ENCODE data around the gene MYADML2. TPM values are rescaled to one million over a fixed set of nuclear protein-coding genes. Genes with fewer than 3 reads are reported as not detected.

Gene MYADML2
- total RNA-seq, 1 experiment from 2014 or later: 0.46 TPM

GRCh38 chr17:81924557-81925532 is 22.2 kb downstream of the MYADML2 start (continued):
- TF ChIP-seq, protein P1, sequence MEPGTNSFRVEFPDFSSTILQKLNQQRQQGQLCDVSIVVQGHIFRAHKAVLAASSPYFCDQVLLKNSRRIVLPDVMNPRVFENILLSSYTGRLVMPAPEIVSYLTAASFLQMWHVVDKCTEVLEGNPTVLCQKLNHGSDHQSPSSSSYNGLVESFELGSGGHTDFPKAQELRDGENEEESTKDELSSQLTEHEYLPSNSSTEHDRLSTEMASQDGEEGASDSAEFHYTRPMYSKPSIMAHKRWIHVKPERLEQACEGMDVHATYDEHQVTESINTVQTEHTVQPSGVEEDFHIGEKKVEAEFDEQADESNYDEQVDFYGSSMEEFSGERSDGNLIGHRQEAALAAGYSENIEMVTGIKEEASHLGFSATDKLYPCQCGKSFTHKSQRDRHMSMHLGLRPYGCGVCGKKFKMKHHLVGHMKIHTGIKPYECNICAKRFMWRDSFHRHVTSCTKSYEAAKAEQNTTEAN (CRISPR knock-in tag; IDR thresholded peaks at IDR 0.05): no peak

DNA sequence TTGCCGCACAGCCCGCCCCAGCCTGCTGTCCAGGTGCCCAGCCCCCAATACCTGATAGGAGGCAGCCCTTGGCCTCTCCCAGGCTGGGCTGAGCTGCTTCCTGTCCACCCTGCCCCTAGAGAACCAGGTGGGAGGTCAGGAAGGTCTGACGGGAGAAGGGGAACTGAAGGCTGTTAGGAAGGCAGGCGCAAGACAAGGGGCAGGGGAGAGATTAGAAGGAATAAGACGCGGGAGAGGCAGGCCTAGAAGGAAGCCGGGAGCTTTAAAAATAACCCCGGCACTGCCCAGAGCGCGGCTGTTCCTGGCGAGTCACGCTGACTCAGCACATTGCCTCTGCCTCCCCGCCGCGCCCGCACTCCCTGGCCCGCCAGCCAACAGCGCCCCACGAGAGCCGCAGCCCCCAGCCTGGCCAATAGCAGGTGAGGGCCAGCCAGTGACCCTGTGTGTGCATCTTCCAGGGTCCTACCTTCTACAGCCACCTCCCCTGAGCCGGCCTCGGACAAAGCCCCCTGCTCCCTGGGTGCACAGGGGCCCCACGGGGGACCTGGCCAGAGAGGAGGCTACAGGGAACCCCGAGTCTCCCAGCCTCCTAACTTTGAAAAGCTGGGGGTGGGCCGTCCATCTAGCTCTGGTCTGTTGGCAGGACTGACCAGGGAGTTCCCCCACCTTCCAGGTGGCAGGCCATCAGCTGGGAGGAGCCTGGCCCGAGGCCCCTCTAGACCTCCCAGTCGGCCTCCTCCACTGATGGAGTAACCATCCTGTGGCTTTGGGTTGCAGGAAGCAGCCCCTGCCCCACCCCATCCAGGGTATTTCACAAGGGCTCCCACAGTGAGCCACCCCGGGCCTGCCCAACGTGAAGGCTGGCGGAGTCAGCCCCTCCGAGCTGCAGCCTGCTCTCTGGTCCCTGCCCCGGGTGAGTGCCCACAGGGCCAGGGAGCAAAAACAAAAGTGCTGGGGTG is 23.5 kb downstream of the MYADML2 start:
- POLR2A ChIA-PET: interaction anchor here (0.5 to 2.5 kb wide), 7 partner anchors 8 to 100 kb away, joined by 3 to 9 read pairs (median 6); partner anchors contain the start of genes ANAPC11, CENPX and LRRC45
- CTCF ChIA-PET: interaction anchor here (0.5 to 2.9 kb wide), 16 partner anchors 13 to 114 kb away, joined by 3 to 15 read pairs (median 4); partner anchors contain the start of genes DCXR and PCYT2
- TF ChIP-seq NFE2L1 (CRISPR knock-in tag; IDR thresholded peaks at IDR 0.05): peak; percentile 98
- no peak for TF ChIP-seq RORB (CRISPR knock-in tag; IDR thresholded peaks at IDR 0.05)
- no peak for TF ChIP-seq ATF6 (CRISPR knock-in tag; IDR thresholded peaks at IDR 0.05)
- TF ChIP-seq NFYB (CRISPR knock-in tag; conservative IDR thresholded peaks at IDR 0.05; ENCODE audit: low read depth): peak; percentile 42
- 0 out of 2 replicates have a peak, but pooled peaks have one; percentile 10 for TF ChIP-seq ZNF423 (CRISPR knock-in tag; IDR thresholded peaks at IDR 0.05)
- TF ChIP-seq, protein P2, sequence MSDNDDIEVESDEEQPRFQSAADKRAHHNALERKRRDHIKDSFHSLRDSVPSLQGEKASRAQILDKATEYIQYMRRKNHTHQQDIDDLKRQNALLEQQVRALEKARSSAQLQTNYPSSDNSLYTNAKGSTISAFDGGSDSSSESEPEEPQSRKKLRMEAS (CRISPR knock-in tag; IDR thresholded peaks at IDR 0.05): no peak
- 0 out of 2 replicates have a peak, but pooled peaks have one; percentile 30 for TF ChIP-seq SP1 (CRISPR knock-in tag; conservative IDR thresholded peaks at IDR 0.05)
- no peak for TF ChIP-seq MYBL2 (CRISPR knock-in tag; IDR thresholded peaks at IDR 0.05)
- TF ChIP-seq ZNF425 (CRISPR knock-in tag; conservative IDR thresholded peaks at IDR 0.05): no peak
- peak; percentile 27; the same call in 1 of the 2 replicates for TF ChIP-seq USF2 (CRISPR knock-in tag; IDR thresholded peaks at IDR 0.05)
- DNase-seq (ENCODE audit: low spot score) (peak; percentile 68), ATAC-seq (peak; percentile 7)
- H3K27ac Mint-ChIP-seq: peak overlapping the region; percentile 94; the same call in 1 of the 2 replicates
- peaks cover 29% of the 10 kb centered on the region for H3K4me1 Mint-ChIP-seq
- H3K36me3 Mint-ChIP-seq: peaks cover 10% of the 10 kb centered on the region
- no peaks in the 10 kb centered on the region for H3K9me3 Mint-ChIP-seq
- H3K27me3 Mint-ChIP-seq (ENCODE audit: low read depth): no peaks in the 10 kb centered on the region
- peak overlapping the region; percentile 60 for H3K4me3 Mint-ChIP-seq
